Stimulated activated CD8-positive, alpha-beta memory T cell treated with anti-CD3 and anti-CD28 coated beads, Interleukin-15, amount 100 ng/mL, for 48 hours (primary cell): ENCODE results near the gene NUMA1.

Source experiments
- DNase-seq, 2 donors: peaks; one replicate each; pipeline ENCODE4 v3.0.0-alpha.2; 2020; ENCODE audit warnings: low read depth in 2 of 2

NUMA1 gene

DNA sequence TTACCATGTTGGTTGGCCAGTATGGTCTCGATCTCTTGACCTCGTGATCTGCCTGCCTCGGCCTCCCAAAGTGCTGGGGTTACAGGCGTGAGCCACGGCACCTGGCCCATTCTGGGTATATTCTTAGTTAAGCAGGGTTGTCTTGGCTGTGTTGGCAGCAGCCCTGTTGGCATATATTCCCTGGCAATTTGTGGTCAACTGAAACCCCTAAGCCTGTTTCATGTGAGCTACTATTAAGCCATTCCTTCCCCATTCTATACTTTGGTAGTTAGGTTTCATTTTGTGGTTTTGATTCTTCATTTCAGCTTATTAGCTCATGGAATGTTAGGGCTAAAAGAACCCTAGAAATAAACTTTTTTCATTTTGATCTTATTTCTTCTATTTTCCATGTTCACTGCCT is 103.8 kb downstream of the NUMA1 start:
- no peak for DNase-seq

DNA sequence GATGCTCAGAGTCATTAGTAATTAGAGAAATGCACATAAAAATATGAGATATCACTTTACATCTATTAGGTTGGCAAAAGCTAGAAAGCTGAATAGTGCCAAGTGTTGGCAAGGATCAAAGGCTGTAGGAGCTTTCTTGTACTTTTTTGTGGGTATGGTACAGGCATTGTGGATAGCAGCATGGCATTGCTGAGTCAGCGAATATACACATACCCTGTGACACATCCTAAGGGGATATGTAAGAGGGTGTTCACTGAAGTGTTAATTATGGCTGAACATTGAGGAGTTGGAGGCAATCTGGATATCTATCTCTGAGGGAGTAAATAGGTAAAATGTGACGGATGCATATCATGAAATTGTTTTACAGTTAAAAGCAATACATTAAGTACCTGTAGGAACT is 108.7 kb downstream of the NUMA1 start:
- DNase-seq, result no peak

DNA sequence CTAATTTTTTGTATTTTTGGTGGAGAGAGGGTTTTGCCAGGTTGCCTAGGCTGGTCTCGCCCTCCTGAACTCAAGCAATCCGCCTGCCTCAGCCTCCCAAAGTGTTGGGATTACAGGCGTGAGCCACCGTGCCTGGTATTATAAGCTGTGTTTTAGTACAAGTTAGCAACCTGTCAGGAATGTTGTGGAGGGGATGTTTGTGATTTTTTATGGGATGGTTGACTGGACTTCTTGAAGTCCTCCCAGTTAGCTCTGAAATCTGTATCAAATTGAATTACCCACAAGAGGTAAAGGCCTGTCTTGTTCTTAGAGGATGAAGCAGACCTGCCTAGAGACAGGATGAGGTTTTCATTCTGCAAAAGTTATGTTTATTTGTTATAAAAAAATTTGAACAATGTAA is 115.7 kb downstream of the NUMA1 start:
- DNase-seq, result no peak

DNA sequence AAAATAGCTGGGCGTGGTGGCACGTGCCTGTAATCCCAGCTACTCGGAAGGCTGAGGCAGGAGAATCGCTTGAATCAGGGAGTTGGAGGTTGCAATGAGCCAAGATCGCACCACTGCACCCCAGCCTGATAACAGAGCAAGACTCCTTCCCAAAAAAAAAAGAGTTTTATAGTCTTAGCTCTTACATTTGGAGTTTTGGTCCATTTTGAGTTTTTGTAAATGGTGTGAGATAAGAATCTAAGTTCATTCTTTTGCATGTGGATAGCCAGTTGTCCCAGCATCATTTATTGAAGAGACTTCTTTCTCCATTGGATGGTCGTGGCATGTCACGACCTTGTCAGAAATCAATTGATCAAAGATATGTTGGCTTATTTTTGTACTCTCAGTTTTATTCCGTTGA is 116.9 kb downstream of the NUMA1 start:
- no peak for DNase-seq

DNA sequence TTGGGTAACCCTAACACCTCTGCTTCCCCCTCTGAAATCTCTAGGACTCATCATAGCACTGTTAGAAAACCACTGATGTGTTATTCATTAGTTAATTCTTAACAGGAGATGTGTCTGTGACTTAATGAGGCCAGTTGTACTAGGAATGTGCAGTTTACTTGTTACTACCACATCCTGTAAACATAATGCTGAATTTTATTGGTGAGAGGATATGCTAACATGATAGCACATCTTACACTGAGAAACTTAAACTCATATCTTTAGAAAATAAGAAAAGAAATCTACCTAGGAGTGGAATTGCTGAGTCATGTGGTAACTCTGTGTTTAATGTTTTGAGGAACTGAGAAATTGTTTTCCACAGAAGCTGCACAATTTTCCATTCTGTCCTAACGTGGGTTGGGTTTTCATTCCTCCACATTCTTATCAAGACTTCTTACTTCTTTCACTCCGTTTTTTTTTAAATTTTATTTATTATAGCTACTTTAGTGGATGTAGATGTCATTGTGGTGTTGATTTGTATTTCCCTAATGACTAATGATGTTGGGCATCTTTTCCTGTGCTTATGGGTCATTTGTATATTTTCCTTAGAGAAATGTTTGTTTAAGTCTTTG is 117.8 kb downstream of the NUMA1 start:
- DNase-seq, result no peak

DNA sequence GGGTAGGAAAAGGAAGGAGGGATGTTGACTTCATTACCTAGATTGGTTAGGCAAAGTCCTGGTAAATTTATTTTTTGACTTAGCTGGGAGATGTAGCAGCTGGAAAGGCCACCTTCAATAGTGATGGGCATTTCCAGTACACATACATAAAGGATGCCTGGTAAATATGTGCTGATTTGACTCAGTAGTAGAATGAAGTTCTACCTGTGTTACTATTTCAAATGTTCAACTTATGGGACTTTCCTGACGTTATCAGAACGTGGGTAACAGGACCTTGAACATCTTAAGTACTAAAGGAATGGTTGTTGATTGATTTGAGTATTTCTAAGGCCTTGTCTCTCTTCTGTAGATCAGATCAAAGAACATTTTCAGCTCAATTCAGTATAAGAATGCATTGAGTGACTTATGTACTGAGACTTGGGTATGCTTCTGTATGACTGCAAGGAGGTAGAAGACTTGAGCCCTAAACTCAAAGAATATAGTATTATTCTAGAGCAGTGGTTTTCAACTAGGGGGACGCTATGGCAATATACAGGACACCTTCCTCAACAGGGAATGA is 124.4 kb downstream of the NUMA1 start:
- DNase-seq, result no peak
